A549 treated with AZD2906 at 1 μM for 4 hours (cell line): ENCODE results near the gene DDX52. TPM values are rescaled to one million over a fixed set of nuclear protein-coding genes. Genes with fewer than 3 reads are reported as not detected.

Experiments
- total RNA-seq: library from RNA; stranded (reverse); fragments of 200-300 nt; extraction: Qiagen RNA extraction; gene quantifications from 5 replicates; pipeline ENCODE4 v1.2.3, GENCODE V29; 2022

DDX52 gene
- 23.7 to 28.9 TPM (median 26.0 TPM) in 5 replicates for total RNA-seq

GRCh38 chr17:37643118-37643766 lies at the start of gene DDX52:
DDX52 (minus strand) TSS chr17:37643446; CDS start chr17:37643420, 26 bp downstream.

GRCh38 chr17:37609170-37610040 lies 33.8 kb downstream of the DDX52 start, which contains the start of gene SYNRG:
SYNRG (minus strand) TSS chr17:37609418; CDS start chr17:37609355, 63 bp downstream.

Other genes starting within 250 kb of the DDX52 start
- gene ACACA, start 236.6 kb downstream of the DDX52 start, total RNA-seq = 43.3 to 50.7 TPM (median 45.1 TPM) in 5 replicates
- gene TADA2A, start 236.6 kb downstream of the DDX52 start, total RNA-seq = 11.0 to 12.7 TPM (median 11.8 TPM) in 5 replicates
- gene DUSP14, start 153.6 kb downstream of the DDX52 start, total RNA-seq = 41.4 to 50.7 TPM (median 46.6 TPM) in 5 replicates
- 11.1 to 14.9 TPM (median 11.7 TPM) in 5 replicates for gene SYNRG, start 34.0 kb downstream of the DDX52 start, total RNA-seq
- gene HNF1B, start 101.6 kb upstream of the DDX52 start, total RNA-seq = 14.3 to 18.0 TPM (median 17.4 TPM) in 5 replicates